Measurements from ENCODE around the gene RNPEP.

GRCh38 chr1:202007805-202008489 lies 25.5 kb downstream of the RNPEP start:
- TF ChIP-seq CTCF (IDR thresholded peaks at IDR 0.05) (no peak), POLR2A (IDR thresholded peaks at IDR 0.05) (no peak), EP300 (IDR thresholded peaks at IDR 0.05) (no peak)

All from tibial nerve (tissue), 4 donors.